C1 segment of cervical spinal cord (tissue), 14 donors: ENCODE measurements around the gene GLRX3.
"Not testable (repeated sequence)": the region's sequence is repeated elsewhere in the genome, so short reads cannot be mapped to it uniquely, and the experiment has no call there.

Source experiments
- DNase-seq, 14 donors: peaks; one replicate each; lab custom pipeline; 2025; lab: John Stamatoyannopoulos, UW

GLRX3 gene

GRCh38 chr10:130188195-130189175 is 52.3 kb downstream of the GLRX3 start:
- DNase-seq, result no peak

- no peak for DNase-seq
Measured at GRCh38 chr10:130189608-130190054, 53.4 kb downstream of the GLRX3 start.

GRCh38 chr10:130190055-130190736 is 54.0 kb downstream of the GLRX3 start:
- DNase-seq, result peak in 13 of 14 donors; percentile 21 to 86 (median 69)

- DNase-seq, result peak in 1 of 14 donors; percentile 23
Measured at GRCh38 chr10:130190737-130191115, 54.5 kb downstream of the GLRX3 start.

GRCh38 chr10:130191380-130191779 is 55.2 kb downstream of the GLRX3 start:
- DNase-seq, result no peak

- DNase-seq, result no peak
Measured at GRCh38 chr10:130192276-130192848, 56.2 kb downstream of the GLRX3 start.

GRCh38 chr10:130193033-130193432 is 56.8 kb downstream of the GLRX3 start:
- no peak for DNase-seq

GRCh38 chr10:130193493-130194193 is 57.5 kb downstream of the GLRX3 start:
- no peak for DNase-seq

- DNase-seq, result no peak
Measured at GRCh38 chr10:130194194-130194990, 58.2 kb downstream of the GLRX3 start.

GRCh38 chr10:130194991-130195645 is 58.9 kb downstream of the GLRX3 start:
- DNase-seq, result no peak

GRCh38 chr10:130195746-130196294 is 59.6 kb downstream of the GLRX3 start:
- no peak for DNase-seq

- DNase-seq, result no peak
Measured at GRCh38 chr10:130196511-130197487, 60.6 kb downstream of the GLRX3 start.

- no peak for DNase-seq
Measured at GRCh38 chr10:130198651-130199050, 62.5 kb downstream of the GLRX3 start.

GRCh38 chr10:130200179-130201042 is 64.2 kb downstream of the GLRX3 start:
- DNase-seq, result no peak

- no peak for DNase-seq
Measured at GRCh38 chr10:130201043-130201380, 64.8 kb downstream of the GLRX3 start.

GRCh38 chr10:130202150-130202549 is 66.0 kb downstream of the GLRX3 start:
- not testable (repeated sequence) for DNase-seq

- no peak for DNase-seq
Measured at GRCh38 chr10:130202984-130203621, 66.9 kb downstream of the GLRX3 start.
